ENCODE results near the gene B3GNT7. TPM values are rescaled to one million over a fixed set of nuclear protein-coding genes. Genes with fewer than 3 reads are reported as not detected.

Gene B3GNT7
- total RNA-seq, 1 experiment from 2014 or later, result 83.3 TPM

GRCh38 chr2:231383416-231384108 is 11.9 kb upstream of the B3GNT7 start:
- CTCF ChIA-PET, result interaction anchor here (0.6 kb wide), 2 partner anchors 9 to 13 kb away, joined by 3 to 4 read pairs; no protein-coding TSS in a partner anchor
- peak; percentile 28; the same call in 1 of the 2 replicates for TF ChIP-seq POLR2AphosphoS5 (IDR thresholded peaks at IDR 0.05; ENCODE audit: low read depth, low read length)
- TF ChIP-seq TCF7L2 (IDR thresholded peaks at IDR 0.05; ENCODE audit: low read depth, low read length), result 0 out of 2 replicates have a peak, but pooled peaks have one; percentile 38
- no peak for TF ChIP-seq SIN3A (IDR thresholded peaks at IDR 0.05; ENCODE audit: borderline replicate concordance, insufficient read depth, low read depth, low read length)

DNA sequence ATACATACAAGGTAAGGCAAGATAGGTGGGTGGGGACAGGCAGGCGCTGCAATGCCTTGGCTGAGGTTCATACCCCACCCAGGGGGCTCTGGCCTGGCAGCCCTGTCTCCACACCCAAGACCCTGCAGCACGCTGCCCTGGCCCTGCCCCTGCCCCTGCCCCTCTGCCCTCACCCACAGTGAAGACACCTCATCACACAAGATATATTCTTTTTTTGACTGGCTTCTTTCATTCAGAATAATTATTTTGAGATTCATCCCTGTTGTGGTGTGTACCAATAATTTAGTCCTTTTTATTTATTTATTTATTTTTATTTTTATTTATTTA is 11.4 kb upstream of the B3GNT7 start:
- Histone ChIP-seq H3K4me1 (ENCODE audit: control insufficient read depth, insufficient read depth, low read length) (peaks cover 26% of the 10 kb centered on the region), H3K36me3 (ENCODE audit: control insufficient read depth, insufficient read depth, low read length) (no peaks in the 10 kb centered on the region), H3K27me3 (ENCODE audit: control insufficient read depth, insufficient read depth, low read length) (no peaks in the 10 kb centered on the region), H3K4me3 (ENCODE audit: low read depth in 2 of 2, low read length in 2 of 2) (no peak overlapping the region), H3K27ac (ENCODE audit: low read length) (peak overlapping the region; percentile 46), H3K9me3 (ENCODE audit: control insufficient read depth, insufficient read depth, low read depth, low read length) (peaks cover 7% of the 10 kb centered on the region; the same call in 1 of the 2 replicates)
- intact Hi-C loops (cut with micrococcal nuclease; ENCODE audit: unreplicated experiment) (no loop called here), in situ Hi-C loops (cut with HindIII; ENCODE audit: low pct_unique_long_range_greater_than_20kb, low sequenced_read_pairs) (no loop called here)
- ATAC-seq, result no peak
- DNase-seq (ENCODE audit: low read depth, low spot score), result no peak
- ChIA-PET CTCF (interaction anchor here (0.6 kb wide), 1 partner anchor 12 kb away, joined by 4 read pairs; no protein-coding TSS in a partner anchor), POLR2A (no interaction called here)
- TF ChIP-seq, protein P1, sequence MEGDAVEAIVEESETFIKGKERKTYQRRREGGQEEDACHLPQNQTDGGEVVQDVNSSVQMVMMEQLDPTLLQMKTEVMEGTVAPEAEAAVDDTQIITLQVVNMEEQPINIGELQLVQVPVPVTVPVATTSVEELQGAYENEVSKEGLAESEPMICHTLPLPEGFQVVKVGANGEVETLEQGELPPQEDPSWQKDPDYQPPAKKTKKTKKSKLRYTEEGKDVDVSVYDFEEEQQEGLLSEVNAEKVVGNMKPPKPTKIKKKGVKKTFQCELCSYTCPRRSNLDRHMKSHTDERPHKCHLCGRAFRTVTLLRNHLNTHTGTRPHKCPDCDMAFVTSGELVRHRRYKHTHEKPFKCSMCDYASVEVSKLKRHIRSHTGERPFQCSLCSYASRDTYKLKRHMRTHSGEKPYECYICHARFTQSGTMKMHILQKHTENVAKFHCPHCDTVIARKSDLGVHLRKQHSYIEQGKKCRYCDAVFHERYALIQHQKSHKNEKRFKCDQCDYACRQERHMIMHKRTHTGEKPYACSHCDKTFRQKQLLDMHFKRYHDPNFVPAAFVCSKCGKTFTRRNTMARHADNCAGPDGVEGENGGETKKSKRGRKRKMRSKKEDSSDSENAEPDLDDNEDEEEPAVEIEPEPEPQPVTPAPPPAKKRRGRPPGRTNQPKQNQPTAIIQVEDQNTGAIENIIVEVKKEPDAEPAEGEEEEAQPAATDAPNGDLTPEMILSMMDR (IDR thresholded peaks at IDR 0.05), result no peak
- TF ChIP-seq SIN3A (IDR thresholded peaks at IDR 0.05; ENCODE audit: borderline replicate concordance, insufficient read depth, low read depth, low read length) (no peak), TCF7L2 (IDR thresholded peaks at IDR 0.05; ENCODE audit: low read depth, low read length) (no peak), REST (IDR thresholded peaks at IDR 0.05; ENCODE audit: insufficient read depth in 1 of 2, low read depth in 2 of 2, low read length in 1 of 2) (no peak), POLR2AphosphoS5 (IDR thresholded peaks at IDR 0.05; ENCODE audit: low read depth, low read length) (no peak)
- BruUV-seq (replicated peaks), result no TSS peak

More at GRCh38 chr2:231383416-231384108, 11.9 kb upstream of the B3GNT7 start:
- Histone ChIP-seq H3K27ac (ENCODE audit: low read length) (peak overlapping the region; percentile 46), H3K4me1 (ENCODE audit: control insufficient read depth, insufficient read depth, low read length) (peaks cover 23% of the 10 kb centered on the region), H3K4me3 (ENCODE audit: low read depth in 2 of 2, low read length in 2 of 2) (no peak overlapping the region), H3K9me3 (ENCODE audit: control insufficient read depth, insufficient read depth, low read depth, low read length) (peaks cover 7% of the 10 kb centered on the region; the same call in 1 of the 2 replicates), H3K27me3 (ENCODE audit: control insufficient read depth, insufficient read depth, low read length) (no peaks in the 10 kb centered on the region), H3K36me3 (ENCODE audit: control insufficient read depth, insufficient read depth, low read length) (no peaks in the 10 kb centered on the region)
- POLR2A ChIA-PET, result interaction anchor here (0.7 kb wide), 1 partner anchor 18 kb away, joined by 3 read pairs; no protein-coding TSS in a partner anchor
- BruUV-seq (replicated peaks), result no TSS peak
- peak; percentile 17; the same call in 1 of the 2 replicates for ATAC-seq
- DNase-seq (ENCODE audit: low read depth, low spot score), result no peak
- in situ Hi-C loops (cut with HindIII; ENCODE audit: low pct_unique_long_range_greater_than_20kb, low sequenced_read_pairs), result no loop called here
- intact Hi-C loops (cut with micrococcal nuclease; ENCODE audit: unreplicated experiment), result no loop called here

GRCh38 chr2:231384970-231385369 is 10.5 kb upstream of the B3GNT7 start:
- DNase-seq (ENCODE audit: low read depth, low spot score) (no peak), ATAC-seq (no peak)
- ChIA-PET POLR2A (no interaction called here), CTCF (no interaction called here)
- TF ChIP-seq REST (IDR thresholded peaks at IDR 0.05; ENCODE audit: insufficient read depth in 1 of 2, low read depth in 2 of 2, low read length in 1 of 2) (no peak), SIN3A (IDR thresholded peaks at IDR 0.05; ENCODE audit: borderline replicate concordance, insufficient read depth, low read depth, low read length) (no peak), TCF7L2 (IDR thresholded peaks at IDR 0.05; ENCODE audit: low read depth, low read length) (no peak), POLR2AphosphoS5 (IDR thresholded peaks at IDR 0.05; ENCODE audit: low read depth, low read length) (no peak)
- TF ChIP-seq, protein P1 (IDR thresholded peaks at IDR 0.05), result no peak
- no peaks in the 10 kb centered on the region for H3K36me3 ChIP-seq (ENCODE audit: control insufficient read depth, insufficient read depth, low read length)
- intact Hi-C loops (cut with micrococcal nuclease; ENCODE audit: unreplicated experiment) (no loop called here), in situ Hi-C loops (cut with HindIII; ENCODE audit: low pct_unique_long_range_greater_than_20kb, low sequenced_read_pairs) (no loop called here)
- no TSS peak for BruUV-seq (replicated peaks)
- H3K27me3 ChIP-seq (ENCODE audit: control insufficient read depth, insufficient read depth, low read length), result no peaks in the 10 kb centered on the region
- peaks cover 7% of the 10 kb centered on the region; the same call in 1 of the 2 replicates for H3K9me3 ChIP-seq (ENCODE audit: control insufficient read depth, insufficient read depth, low read depth, low read length)
- H3K27ac ChIP-seq (ENCODE audit: low read length), result no peak overlapping the region
- H3K4me1 ChIP-seq (ENCODE audit: control insufficient read depth, insufficient read depth, low read length), result peaks cover 35% of the 10 kb centered on the region
- H3K4me3 ChIP-seq (ENCODE audit: low read depth in 2 of 2, low read length in 2 of 2), result no peak overlapping the region

Data from Panc1 (cell line).